Suppressor macrophage treated with lipopolysaccharide for 1 hour (primary cell): ENCODE results near the gene TGIF1.
A peak's percentile ranks its signal among the peaks of the same experiment; 100 is the strongest.
"Not testable (repeated sequence)": the region's sequence is repeated elsewhere in the genome, so short reads cannot be mapped to it uniquely, and the experiment has no call there.

Source experiments
- DNase-seq, 3 donors: peaks; one replicate each; pipeline ENCODE4 v3.0.0-alpha.2; 2020 to 2022

Gene TGIF1

DNA sequence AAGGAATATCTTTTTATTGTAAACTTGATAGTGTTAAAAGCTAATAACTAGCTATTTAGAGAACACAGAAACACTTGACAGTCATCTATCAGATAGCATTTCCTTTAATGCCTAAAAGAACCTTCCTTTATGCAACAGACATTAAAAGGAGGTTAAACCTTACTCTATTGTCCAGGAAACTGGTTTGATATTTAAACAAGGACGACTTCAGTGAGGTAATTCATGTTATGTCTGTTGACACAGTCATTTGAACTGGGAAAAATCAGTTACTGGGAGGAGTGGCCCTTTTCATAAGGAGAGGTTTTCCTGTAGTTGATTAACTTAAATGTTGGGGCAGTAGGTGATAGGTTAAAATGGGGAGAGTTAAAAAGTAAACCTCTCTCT lies 6.7 kb downstream of the TGIF1 start:
- no peak for DNase-seq

DNA sequence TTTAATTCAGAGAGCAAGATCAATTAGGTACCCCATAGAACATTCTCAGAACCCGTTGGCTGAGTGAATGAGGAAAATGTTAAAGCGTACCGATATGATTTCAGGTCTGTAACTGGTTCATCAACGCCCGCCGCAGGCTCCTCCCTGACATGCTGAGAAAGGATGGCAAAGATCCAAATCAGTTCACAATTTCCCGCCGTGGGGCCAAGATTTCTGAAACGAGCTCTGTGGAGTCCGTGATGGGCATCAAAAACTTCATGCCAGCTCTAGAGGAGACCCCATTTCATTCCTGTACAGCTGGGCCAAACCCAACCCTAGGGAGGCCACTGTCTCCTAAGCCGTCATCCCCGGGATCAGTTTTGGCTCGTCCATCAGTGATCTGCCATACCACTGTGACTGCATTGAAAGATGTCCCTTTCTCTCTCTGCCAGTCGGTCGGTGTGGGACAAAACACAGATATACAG lies 7.3 kb downstream of the TGIF1 start:
- DNase-seq = no peak

DNA sequence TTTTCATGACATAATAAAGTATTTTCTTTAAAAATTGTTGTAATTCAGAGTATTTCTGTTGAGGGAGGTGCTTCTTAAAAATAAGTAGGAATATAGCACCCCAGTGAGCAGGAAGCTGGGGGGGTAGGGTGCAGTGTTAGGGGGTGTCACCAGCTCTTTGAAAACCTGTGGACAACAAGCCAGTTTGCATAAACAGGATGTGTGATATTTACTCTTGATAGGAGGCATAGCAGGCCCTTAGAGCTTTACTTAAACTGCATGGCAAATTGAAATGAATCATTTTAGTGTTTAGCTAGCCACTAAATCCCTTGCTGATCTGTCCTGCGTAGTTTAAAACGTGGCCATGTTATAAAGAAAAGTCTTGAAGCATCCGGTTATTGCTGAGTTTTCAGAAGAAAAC lies 8.4 kb downstream of the TGIF1 start:
- DNase-seq = no peak

DNA sequence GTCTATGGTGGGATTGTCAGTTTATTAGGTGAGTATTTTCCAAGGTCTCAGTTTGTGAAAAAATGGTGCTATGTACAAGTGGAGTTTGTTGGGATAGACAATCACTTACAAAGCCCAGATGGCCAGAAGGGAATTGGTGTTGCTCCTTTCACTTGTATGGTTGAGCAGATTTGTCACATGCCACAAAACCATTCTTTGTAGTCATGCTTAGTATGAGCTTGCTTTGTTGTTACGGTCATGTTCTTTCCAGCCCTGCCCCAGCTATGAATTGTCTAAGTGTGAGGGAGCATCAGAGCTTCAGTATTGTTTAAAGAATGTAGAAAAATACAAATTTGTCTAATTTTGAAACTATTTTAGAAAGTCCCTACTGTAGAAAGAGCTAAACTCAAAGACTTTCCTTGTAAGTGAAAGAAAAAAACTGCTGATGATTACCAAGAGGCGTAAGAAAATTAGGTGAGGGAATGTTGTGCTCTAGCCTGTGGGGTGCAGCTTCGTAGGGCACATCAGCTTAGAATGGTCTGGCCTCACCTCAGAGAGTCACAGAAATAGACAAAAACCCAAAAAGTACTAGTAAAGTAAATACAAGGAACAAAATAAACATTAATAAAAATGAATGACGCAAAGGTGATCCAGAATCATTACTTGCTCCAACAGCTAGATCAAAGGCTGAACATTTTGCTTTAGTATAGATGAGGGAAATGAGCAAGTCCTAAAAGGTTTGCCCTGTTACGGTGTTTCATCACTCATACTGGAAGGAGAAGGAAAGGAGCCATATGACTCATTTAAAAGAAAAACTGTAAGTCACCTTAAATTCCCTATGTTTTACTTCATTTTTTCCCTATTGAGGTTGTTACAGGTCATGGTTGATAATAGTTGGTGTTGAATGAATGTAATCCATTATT lies 9.2 kb downstream of the TGIF1 start:
- peak; percentile 39 to 74 (median 64) for DNase-seq

- DNase-seq = peak in 1 of 3 donors; percentile 18
Observed at GRCh38 chr18:3460823-3461398, 10.9 kb downstream of the TGIF1 start.

GRCh38 chr18:3461704-3462103 lies 11.7 kb downstream of the TGIF1 start:
- DNase-seq = no peak

DNA sequence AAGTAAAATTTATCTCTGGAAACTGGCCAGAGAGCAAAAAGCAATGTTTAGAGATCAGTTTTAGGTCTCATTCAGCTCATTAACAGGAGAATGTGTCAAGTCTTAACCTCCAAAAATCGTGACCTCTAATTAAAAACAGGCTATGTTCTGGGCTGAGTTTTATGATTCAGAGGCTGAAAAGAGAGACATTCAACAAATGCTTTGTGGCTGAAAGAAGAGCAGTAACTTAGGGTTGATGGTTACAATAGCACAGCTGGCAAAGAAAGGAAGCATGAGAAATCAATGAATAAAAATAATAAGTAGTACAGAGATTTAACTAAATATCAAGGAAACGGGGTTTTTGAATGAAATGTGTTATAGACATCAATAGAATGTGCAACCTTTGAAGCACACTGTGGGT lies 13.1 kb downstream of the TGIF1 start:
- DNase-seq = no peak

GRCh38 chr18:3466045-3466444 lies 16.1 kb downstream of the TGIF1 start:
- peak; percentile 76 to 82 (median 78) for DNase-seq

DNA sequence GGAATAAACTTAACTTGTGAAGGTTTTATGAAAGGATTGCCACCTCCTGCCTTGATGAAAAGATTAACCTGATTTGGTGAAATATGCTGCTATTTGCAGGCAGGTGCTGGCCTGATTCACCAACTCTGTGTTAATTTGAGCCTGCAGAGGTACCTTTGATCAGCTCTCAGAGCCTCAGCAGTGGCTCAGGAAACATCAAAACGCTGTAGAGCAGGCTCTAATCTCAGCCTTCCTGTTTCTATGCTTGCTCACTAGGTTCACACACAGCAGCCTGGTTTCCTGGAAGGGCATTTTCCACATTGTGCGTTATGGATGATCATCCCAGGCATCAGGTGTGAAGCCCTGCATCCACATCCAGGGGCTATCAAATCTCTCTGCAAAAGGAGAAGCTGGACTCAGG lies 16.9 kb downstream of the TGIF1 start:
- DNase-seq = peak; percentile 25 to 39 (median 26)

- no peak for DNase-seq
Observed at GRCh38 chr18:3468066-3468705, 18.2 kb downstream of the TGIF1 start.

DNA sequence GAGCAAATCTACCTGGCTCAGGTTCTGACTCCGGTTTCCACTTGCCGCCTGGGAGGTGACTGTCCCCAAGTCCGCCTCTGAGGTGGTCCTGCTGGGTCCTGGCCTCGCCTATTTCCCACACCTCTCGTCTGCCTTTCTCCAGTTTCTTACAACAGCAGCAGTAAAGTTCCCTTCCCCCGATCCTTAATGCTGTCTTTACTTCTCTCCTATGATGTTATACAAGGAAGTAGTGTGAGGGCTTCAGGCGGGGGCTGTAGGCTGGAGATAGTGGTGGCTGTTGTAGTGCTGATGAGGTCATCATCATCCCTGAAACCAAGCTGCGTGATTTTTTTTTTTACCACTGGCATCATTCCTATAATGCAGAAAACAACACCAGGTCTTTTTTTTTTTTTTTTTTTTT lies 18.9 kb downstream of the TGIF1 start:
- peak; percentile 84 to 86 (median 86) for DNase-seq

- no peak for DNase-seq
Observed at GRCh38 chr18:3471141-3471648, 21.2 kb downstream of the TGIF1 start.

DNA sequence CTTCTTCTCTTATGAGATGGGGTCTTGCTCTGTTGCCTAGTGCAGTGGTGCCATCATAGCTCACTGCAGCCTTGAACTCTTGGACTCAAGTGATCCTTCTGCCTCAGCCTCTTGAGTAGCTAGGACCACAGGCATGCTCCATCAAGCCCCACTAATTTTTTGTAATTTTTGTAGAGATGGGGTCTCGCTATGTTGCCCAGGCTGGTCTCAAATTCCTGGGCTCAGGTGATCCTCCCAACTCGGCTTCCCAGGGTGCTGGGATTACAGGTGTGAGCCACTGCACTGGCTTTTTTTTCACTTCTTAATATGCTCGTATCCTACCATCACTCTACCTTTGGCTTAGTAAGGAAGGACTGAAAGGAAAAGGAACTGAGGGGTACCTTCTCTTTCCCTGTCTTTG lies 22.1 kb downstream of the TGIF1 start:
- DNase-seq = not testable (repeated sequence)

- no peak for DNase-seq
Observed at GRCh38 chr18:3472681-3473544, 22.9 kb downstream of the TGIF1 start.

- peak; percentile 59 to 74 (median 72) for DNase-seq
Observed at GRCh38 chr18:3478262-3478978, 28.4 kb downstream of the TGIF1 start.

DNA sequence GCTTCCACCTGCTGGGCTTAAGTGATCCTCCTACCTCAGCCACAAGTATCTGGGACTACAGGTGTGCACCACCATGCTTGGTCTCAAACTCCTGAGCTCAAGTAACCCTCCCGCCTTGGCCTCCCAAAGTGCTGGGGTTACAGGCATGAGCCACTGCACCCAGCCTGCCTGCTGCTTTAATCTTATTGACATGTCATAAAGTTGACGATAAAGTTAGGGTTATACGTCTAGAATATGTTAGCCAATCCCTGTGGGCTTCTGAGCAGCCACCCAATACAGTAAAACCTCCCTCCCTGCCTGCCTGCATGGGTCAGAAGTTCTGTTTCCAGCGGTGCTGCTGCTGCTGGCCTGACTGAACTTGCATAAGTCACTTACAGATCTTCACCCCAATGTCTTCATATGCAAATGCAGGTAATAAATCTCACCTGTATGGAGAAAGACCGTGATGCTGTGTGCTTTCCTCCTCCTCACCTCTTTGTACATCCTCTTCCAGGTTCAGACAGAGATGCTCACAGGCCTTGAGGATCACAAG lies 30.1 kb downstream of the TGIF1 start:
- DNase-seq = no peak

GRCh38 chr18:3480827-3481573 lies 31.0 kb downstream of the TGIF1 start:
- no peak for DNase-seq

DNA sequence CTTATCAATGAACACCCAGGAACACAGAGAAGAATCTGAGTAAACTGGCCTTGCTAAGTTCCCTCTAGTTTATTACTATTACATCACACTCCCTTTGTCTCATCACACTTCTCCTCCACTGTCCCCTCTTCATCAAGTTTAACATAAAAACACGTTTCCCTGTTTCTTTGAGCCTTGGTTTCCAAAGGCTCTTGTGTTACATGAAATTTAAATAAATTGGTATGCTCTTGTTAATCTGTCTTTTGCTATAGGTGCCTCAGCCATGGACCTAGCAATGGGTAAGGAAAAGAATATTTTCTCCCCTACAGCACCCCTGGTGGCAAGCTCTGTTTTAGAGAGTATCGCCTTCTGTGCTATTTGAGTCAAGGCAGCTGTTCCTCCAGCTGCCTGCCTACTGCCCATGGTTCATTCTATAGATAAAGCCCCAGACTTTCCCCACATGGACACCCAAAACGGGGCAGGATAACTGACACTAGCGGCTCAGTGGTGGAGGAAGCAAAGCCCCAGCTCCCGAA lies 31.8 kb downstream of the TGIF1 start:
- peak; percentile 30 to 43 (median 35) for DNase-seq

DNA sequence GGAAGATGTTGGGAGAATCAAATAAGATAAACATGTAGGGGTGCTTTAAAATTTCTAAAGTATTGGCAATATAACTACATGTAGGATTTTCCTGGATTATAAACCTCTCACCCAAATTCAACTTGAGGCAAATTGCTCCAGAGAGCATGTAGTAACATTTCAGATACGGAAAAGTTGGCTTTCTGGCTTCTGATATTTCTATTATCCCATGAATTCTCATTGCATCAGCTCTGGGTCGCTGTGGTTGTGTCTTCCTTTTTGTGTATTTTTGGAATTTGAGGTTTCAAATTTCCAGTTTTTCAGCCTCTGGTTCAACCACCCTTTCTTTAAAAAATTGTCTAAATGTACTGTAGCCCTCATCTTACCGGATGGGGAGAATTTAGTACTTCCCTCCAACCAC lies 32.3 kb downstream of the TGIF1 start:
- DNase-seq = no peak
